Activated B cell treated with CpG ODN at 0.5 μM for 24 hours (primary cell): ENCODE measurements around the gene SLC26A11. TPM values are rescaled to one million over a fixed set of nuclear protein-coding genes. Genes with fewer than 3 reads are reported as not detected.

ENCODE experiments used
- ATAC-seq: fragments of 200-7000 bp; cut with Tn5 transposase; one replicate; pipeline ENCODE4 v1.10.0; 2021; ENCODE audit warnings: low read depth, mild to moderate bottlenecking, moderate library complexity
- CTCF ChIA-PET: fragments of 350-600 bp; sonication (Branson Sonifier 250); formaldehyde crosslinking; loops from one replicate; lab custom pipeline; 2021; ENCODE audit warnings: antibody characterized with exemption; lab: Charles Lee
- POLR2A ChIA-PET: fragments of 350-600 bp; sonication (Branson Sonifier 250); formaldehyde crosslinking; loops from one replicate; lab custom pipeline; 2021; ENCODE audit warnings: antibody characterized with exemption; lab: Charles Lee
- DNase-seq: peaks from one replicate; pipeline ENCODE4 v3.0.0; 2022
- H3K27ac Mint-ChIP-seq: one replicate; pipeline ENCODE4 v1.8.0; 2020; ENCODE audit warnings: mixed read lengths
- H3K27me3 Mint-ChIP-seq: one replicate; pipeline ENCODE4 v1.8.0; 2021; ENCODE audit warnings: mixed read lengths
- H3K36me3 Mint-ChIP-seq: one replicate; pipeline ENCODE4 v1.8.0; 2021; ENCODE audit warnings: low read depth, mixed read lengths
- H3K4me1 Mint-ChIP-seq: one replicate; pipeline ENCODE4 v1.8.0; 2021; ENCODE audit warnings: mixed read lengths
- H3K4me3 Mint-ChIP-seq: one replicate; pipeline ENCODE4 v1.8.0; 2020; ENCODE audit warnings: mild to moderate bottlenecking, mixed read lengths
- H3K9me3 Mint-ChIP-seq: one replicate; pipeline ENCODE4 v1.8.0; 2020; ENCODE audit warnings: mixed read lengths
- CTCF ChIP-seq: fragments of 200-600 bp; IDR thresholded peaks from one replicate; pipeline ENCODE4 v1.8.0; 2022; ENCODE audit warnings: antibody characterized with exemption, mild to moderate bottlenecking
- intact Hi-C: fragments of 100-400 bp; cut with micrococcal nuclease; formaldehyde crosslinking; loops from one replicate; pipeline ENCODE4 v1.15.1; 2024
- total RNA-seq: library from RNA; stranded (reverse); gene quantifications from 2 replicates; pipeline ENCODE4 v1.2.3, GENCODE V29; 2022

SLC26A11 gene
- total RNA-seq, 1 donor from 2014 or later: 8.4 TPM

GRCh38 chr17:80292521-80292971 lies 72.3 kb downstream of the SLC26A11 start:
- ATAC-seq (no peak), DNase-seq (no peak)
- peaks cover 85% of the 10 kb centered on the region for H3K36me3 Mint-ChIP-seq
- intact Hi-C loops: loop anchor here (10.0 kb wide), 1 partner anchor 98 kb away; no protein-coding TSS in a partner anchor
- H3K4me3 Mint-ChIP-seq: no peak overlapping the region
- H3K27me3 Mint-ChIP-seq: no peaks in the 10 kb centered on the region
- no peak for TF ChIP-seq CTCF
- CTCF ChIA-PET: no interaction called here
- POLR2A ChIA-PET: no interaction called here
- H3K4me1 Mint-ChIP-seq: no peaks in the 10 kb centered on the region
- H3K27ac Mint-ChIP-seq: no peak overlapping the region
- H3K9me3 Mint-ChIP-seq: no peaks in the 10 kb centered on the region

- no peak for TF ChIP-seq CTCF
- no peaks in the 10 kb centered on the region for H3K4me1 Mint-ChIP-seq
- no peak overlapping the region for H3K4me3 Mint-ChIP-seq
- ChIA-PET CTCF (no interaction called here), POLR2A (no interaction called here)
- H3K27ac Mint-ChIP-seq: no peak overlapping the region
- ATAC-seq (no peak), DNase-seq (no peak)
- no peaks in the 10 kb centered on the region for H3K9me3 Mint-ChIP-seq
- H3K27me3 Mint-ChIP-seq: no peaks in the 10 kb centered on the region
- peaks cover 88% of the 10 kb centered on the region for H3K36me3 Mint-ChIP-seq
- intact Hi-C loops: loop anchor here (10.0 kb wide), 1 partner anchor 99 kb away; no protein-coding TSS in a partner anchor
These were observed 74.0 kb downstream of the SLC26A11 start for GRCh38 chr17:80294210-80294609.

GRCh38 chr17:80294653-80295052 lies 74.4 kb downstream of the SLC26A11 start:
- H3K9me3 Mint-ChIP-seq: no peaks in the 10 kb centered on the region
- ChIA-PET CTCF (no interaction called here), POLR2A (interaction anchor here (1.3 kb wide), 1 partner anchor 31 kb away, joined by 3 read pairs; no protein-coding TSS in a partner anchor)
- H3K27ac Mint-ChIP-seq: no peak overlapping the region
- intact Hi-C loops: loop anchor here (10.0 kb wide), 1 partner anchor 100 kb away; no protein-coding TSS in a partner anchor
- H3K36me3 Mint-ChIP-seq: peaks cover 87% of the 10 kb centered on the region
- H3K4me3 Mint-ChIP-seq: no peak overlapping the region
- H3K4me1 Mint-ChIP-seq: no peaks in the 10 kb centered on the region
- DNase-seq (no peak), ATAC-seq (no peak)
- H3K27me3 Mint-ChIP-seq: no peaks in the 10 kb centered on the region
- TF ChIP-seq CTCF: no peak

GRCh38 chr17:80295146-80295545 lies 74.9 kb downstream of the SLC26A11 start:
- no peaks in the 10 kb centered on the region for H3K27me3 Mint-ChIP-seq
- DNase-seq (no peak), ATAC-seq (no peak)
- peaks cover 87% of the 10 kb centered on the region for H3K36me3 Mint-ChIP-seq
- no peaks in the 10 kb centered on the region for H3K9me3 Mint-ChIP-seq
- ChIA-PET CTCF (no interaction called here), POLR2A (interaction anchor here (1.3 kb wide), 1 partner anchor 31 kb away, joined by 3 read pairs; no protein-coding TSS in a partner anchor)
- H3K4me1 Mint-ChIP-seq: no peaks in the 10 kb centered on the region
- H3K4me3 Mint-ChIP-seq: no peak overlapping the region
- no peak for TF ChIP-seq CTCF
- intact Hi-C loops: loop anchor here (10.0 kb wide), 1 partner anchor 100 kb away; no protein-coding TSS in a partner anchor
- no peak overlapping the region for H3K27ac Mint-ChIP-seq

- ATAC-seq (no peak), DNase-seq (no peak)
- Mint-ChIP-seq H3K27me3 (no peaks in the 10 kb centered on the region), H3K4me3 (no peak overlapping the region), H3K27ac (no peak overlapping the region), H3K9me3 (no peaks in the 10 kb centered on the region), H3K4me1 (no peaks in the 10 kb centered on the region), H3K36me3 (peaks cover 87% of the 10 kb centered on the region)
- CTCF ChIA-PET: no interaction called here
- intact Hi-C loops: loop anchor here (10.0 kb wide), 1 partner anchor 101 kb away; no protein-coding TSS in a partner anchor
- TF ChIP-seq CTCF: no peak
- POLR2A ChIA-PET: interaction anchor here (0.6 to 1.3 kb wide), 3 partner anchors 32 to 1196 kb away, joined by 3 read pairs; no protein-coding TSS in a partner anchor
These were observed 75.3 kb downstream of the SLC26A11 start for GRCh38 chr17:80295559-80295958.
